Measurements from ENCODE around the gene C3orf62.

The C3orf62 gene

DNA sequence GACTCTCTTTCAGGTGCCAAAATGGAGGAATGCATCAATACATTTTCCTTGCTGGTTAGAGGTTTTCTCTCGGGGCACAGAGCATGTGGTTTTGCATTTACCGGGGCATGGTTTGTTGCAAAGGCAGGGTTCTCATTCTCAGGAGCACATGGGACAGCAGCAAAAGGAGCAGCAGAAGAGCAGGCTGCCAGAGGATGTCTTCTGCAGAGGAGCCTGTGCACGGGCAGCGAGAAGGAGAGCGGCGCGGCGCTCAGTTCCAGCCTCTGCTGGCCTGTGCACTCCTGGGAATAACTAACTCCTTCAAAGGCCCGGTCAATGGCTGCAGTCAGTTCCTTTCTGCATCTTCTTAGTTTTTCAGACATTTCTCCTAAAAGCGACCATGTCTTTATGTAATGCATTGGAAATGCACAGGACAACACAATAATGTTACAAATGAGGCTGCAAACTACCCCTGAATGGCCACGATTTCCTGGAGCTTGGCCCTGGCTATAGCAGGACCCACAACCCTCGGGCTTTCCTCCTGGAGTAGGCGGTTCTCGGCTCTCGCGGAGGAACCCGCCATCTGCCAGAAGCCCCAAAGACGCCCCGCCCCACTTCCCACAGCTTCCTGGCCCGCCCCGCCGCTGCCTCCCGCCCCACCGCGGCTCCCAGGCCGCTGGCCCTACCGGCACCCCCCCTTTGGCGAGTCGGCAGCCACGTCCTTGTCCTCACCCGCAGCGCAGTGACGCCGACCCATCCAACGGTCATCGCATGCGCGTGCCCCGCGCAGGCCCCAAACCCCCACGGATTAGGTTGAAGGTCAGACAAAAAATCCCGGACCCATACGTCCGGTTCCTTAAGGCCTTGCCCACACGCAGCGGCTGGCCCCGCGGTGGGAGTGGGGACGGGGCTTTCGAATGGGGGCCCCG, at the start of gene C3orf62:
Gene C3orf62, minus strand, starts transcription at position 758 of the 908 bp plus-strand sequence. Its CDS starts 360 bp downstream, at position 398.
- in situ Hi-C loops (cut with HindIII; ENCODE audit: low sequenced_read_pairs): no loop called here

DNA sequence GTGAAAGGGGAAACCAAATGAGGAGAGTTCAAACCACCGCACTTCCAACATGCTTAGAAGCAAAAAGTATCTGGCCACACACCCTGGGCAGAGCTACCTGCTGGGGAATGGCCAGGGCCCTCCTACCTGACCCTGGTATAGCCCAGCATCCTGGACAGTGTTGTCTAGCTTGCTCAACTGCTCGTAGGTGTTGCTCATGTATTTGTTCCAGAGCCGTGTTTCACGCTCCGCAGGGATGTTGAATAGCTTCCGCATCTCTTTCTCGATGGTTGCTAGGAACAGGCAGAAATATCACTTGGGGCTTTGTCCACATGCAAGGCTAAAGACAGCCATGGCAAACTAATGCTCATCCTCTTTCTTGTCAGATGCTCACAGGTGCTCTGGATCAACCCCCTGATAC, 47.7 kb upstream of the C3orf62 start:
- in situ Hi-C loops (cut with HindIII; ENCODE audit: low sequenced_read_pairs): loop anchor here (10.0 kb wide), 1 partner anchor 90 kb away; the partner anchor contains the start of genes RHOA and TCTA

DNA sequence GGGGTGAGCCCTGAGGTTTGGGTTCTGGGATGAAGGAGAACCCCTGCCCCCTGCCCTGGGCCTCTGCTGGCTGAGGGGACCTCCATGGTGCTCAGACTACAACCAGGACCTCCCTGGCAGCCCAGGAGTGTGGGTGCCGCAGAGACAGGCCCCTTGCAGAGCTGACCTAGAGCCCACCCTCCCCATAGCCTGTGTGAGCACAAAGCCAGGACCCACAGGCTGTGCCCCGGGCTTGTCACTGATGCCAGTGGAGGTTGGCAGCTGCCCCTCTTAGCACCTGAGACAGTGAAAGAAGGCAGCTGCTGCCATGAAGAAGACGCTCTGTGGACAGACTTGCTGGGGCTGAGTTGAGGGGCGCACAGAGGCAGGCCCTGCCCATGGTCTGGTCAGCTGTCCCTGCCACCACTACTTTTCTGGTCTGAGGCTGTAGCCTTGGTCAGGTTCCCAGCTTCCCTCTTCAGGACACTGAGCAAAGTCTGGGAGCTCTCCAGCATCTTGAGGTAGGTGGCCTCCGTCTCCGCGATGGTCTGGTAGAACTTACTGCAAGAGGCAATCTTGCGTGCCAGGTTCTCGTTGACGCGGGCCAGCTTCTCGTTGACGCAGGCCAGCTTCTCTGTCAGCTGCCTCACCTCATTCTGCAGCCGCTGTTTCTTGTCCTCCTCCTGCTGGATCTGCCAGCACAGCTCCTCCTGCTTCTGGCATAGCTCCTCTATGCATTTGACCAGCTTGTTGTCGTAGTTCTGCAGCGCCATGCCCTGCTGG, 39.8 kb upstream of the C3orf62 start:
- in situ Hi-C loops (cut with HindIII; ENCODE audit: low sequenced_read_pairs): no loop called here

DNA sequence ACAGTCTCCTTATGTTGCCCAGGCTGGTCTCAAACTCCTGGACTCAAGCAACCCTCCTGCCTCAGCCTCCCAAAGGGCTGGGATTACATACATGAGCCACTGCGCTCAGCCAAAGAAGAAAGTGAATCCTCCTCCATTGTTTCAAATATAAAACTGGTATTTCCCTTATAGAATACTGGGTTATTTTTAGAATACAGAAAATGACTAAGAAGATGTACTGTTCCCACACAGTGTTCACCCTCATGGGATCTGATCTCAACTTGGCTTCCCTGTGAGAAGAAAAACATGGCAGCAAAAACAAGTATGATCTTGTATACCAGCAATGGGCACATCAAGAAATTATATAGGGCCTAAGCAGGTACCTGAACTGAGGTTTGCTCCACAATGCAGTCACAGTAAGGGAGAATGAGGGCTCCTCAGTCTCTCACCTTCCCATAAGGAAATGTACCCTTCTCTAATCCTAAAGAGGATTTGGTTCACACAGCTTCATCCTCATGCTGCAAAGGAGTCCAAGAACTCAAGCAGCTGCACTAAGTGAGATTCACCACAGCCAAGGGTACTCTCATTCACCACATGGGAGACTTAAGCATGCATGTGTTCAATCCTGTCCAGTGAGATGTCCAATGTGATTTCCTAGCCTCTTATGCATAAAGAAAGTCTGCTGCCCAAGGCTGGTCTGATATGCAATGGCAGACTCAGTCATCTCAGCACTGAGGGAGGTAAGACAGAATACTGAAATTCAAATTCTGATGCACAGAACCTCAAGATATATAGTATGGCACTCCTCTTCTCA, 37.1 kb upstream of the C3orf62 start:
- in situ Hi-C loops (cut with HindIII; ENCODE audit: low sequenced_read_pairs): no loop called here

DNA sequence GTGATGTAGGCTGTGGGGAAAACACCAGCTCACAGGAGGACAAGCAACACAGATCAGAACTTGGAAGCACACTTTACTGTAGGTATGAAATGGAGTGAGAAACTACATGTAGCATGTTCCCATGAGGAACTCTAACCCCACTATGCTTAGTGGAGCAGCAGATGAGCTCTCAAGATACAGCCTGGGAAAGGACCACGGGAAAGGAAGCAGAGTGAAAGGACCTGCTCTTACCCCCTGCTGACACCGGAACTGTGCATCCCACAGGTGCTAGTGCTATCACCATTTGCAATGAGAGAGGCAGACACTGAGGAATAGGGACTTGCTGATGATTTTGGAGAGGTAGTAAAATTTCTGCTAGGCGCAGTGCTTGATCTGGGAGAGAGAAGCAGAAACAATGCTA, 34.3 kb upstream of the C3orf62 start:
- in situ Hi-C loops (cut with HindIII; ENCODE audit: low sequenced_read_pairs): no loop called here

DNA sequence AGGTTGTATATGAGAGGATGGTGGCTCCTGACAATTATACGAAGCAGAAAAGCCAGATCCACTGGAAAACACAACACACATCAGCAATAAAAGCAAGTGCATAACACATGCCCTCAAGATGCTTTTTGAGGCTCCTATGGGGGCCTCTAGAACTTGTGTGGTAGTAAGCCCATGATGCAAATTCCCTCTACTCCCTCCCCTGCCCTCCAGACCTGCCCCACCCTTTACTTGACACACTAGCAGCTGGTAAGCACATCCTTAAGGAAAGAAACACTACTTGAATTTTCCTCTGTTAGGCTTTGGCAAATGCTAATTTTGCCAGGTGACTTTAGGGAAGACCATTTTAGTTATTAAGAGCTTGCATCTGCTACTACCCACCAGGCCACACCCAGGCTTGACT, 33.6 kb upstream of the C3orf62 start:
- in situ Hi-C loops (cut with HindIII; ENCODE audit: low sequenced_read_pairs): no loop called here

DNA sequence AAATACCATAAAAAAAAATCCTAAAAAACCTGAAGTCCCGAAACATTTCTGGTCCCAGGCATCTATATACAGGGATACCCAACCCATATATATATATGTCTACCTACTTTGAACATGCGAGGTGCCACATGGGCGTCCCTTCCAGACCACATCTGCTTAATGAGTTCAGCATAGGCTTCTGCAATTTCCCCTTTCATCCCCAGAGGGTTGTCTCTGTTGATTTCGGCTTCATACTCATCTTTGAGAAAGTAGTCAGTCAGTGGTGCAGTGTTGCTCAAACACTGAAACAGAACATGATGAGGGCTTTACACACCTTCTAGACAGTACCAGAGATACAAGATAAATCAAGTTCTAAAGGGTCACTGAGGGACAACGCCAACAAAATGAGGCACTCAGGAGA, 28.6 kb upstream of the C3orf62 start:
- in situ Hi-C loops (cut with HindIII; ENCODE audit: low sequenced_read_pairs): no loop called here

DNA sequence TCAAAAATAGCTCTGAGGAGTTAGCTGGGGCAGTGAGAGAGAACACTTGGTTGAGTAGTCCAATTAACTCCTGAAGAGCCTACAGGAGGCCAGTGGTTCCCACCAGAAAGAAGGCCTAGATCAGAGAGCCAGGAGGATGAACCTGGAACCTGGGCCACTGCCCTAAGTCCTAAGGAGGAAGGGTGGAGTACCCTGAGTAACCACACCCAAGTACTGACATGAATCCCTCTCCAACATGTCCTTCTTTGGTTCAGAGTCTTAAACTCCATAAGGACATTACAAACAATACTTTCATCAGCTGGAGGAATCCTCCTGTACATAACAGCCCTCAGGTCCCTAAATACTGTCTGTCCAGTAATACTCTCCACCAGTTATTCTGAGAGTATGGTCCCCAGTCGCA, 25.6 kb upstream of the C3orf62 start:
- in situ Hi-C loops (cut with HindIII; ENCODE audit: low sequenced_read_pairs): no loop called here

DNA sequence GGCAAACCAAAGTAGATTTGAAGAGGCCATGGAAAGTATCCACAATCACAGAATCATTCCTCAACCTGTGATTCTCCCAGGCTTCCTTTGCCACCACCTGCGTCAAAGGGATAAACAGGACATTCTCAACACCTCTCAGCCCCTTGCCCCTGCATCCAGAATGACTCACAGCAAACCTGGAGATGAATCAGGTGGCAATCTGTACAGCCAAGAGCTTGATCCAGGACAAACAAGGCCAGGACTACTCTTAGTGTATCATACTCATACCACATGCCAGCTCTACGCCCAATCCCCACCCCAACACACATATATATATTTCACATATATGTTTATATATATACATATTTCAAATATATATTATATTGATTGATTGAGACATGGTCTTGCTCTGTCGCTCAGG, 23.6 kb upstream of the C3orf62 start:
- in situ Hi-C loops (cut with HindIII; ENCODE audit: low sequenced_read_pairs): no loop called here

DNA sequence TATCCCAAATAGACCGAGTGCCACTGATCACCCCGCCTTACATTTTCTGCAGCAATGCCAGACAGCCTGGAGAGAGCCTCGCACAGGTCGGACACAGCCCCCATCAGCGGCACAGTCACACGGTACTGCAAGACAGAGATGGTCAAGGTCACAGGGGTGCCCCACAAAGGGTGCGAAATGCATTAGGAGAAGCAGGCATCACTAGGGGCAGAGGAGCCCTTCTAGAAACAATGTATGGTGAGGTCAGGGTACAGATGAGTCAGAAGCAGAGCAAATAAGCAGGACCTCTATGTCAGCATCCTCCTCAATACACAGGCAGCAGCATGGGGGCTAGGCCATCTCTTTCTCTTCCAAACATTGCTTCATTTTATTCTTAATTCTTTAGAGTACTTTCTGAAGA, 21.5 kb upstream of the C3orf62 start:
- in situ Hi-C loops (cut with HindIII; ENCODE audit: low sequenced_read_pairs): no loop called here

DNA sequence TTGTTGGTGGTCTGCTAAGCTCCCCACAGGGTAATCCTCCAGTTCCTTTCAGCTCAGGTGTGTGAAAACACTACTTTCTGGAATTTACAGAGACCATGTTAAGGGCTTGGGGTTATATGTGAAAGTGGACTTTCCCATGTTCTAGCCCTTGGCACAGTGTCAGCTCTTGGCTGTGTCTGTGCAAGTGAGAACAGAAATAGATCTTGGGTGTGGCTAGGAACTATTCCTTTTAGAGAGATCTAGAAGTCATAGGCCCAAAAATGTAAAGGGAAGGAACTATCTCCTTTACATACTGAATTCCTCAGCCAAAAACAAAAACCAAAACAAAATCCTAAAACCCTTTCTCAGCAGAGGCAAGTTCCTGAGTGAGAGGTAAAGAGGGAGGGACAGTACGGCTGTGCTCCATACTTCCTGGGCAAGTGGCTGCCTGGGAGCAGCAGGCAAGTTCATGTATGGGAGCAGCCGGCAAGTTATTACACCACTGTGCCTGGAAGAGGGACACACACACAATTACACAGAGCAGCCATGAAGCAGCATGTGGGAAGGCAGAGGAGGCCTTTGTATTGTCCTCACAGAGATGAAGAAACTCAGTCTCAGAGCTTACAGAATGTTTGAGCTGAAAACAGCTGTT, 19.9 kb upstream of the C3orf62 start:
- in situ Hi-C loops (cut with HindIII; ENCODE audit: low sequenced_read_pairs): no loop called here

DNA sequence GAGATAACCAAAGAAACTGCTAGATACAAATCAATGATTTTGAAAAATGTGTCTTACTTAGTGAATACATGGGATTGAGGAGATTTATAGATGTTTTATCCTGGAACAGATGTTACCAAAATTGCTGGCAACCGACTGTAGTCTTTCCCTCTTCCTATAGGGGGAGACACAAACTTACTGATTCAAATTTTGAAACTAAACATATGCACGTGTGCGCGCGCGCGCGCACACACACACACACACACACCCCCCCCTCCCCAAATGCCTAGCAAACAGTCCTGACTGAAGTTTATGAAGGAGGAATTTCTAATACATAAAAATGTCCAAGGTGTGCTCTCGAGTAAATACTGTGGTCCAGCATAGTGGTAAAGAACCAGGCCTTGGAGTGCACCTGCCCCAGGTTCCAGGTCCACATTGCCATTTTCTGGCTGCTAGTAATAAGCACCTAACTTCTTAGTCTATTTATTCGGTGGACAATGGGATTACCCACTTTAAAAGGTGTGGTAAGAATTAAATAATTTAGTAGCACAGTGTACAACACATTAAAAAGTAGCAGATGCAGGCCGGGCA, 18.5 kb upstream of the C3orf62 start:
- in situ Hi-C loops (cut with HindIII; ENCODE audit: low sequenced_read_pairs): no loop called here

DNA sequence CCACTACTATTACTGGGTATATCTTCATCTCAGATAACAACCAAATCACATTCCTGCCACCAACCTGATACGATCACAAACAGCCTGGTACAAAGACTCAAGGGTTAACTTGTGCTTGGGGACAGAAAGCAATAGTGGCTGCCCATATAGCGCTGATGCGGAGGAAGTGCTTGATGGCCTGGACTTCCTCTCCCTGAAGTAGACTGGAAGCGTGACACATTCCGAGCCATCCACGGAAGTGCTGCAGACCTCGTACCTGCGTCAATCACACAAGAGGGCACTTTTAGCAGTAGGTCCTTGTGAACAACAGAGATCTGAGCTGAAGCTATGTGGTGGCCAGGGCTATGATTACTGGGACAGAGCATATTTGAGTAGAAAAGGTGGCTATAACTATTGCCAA, 17.3 kb upstream of the C3orf62 start:
- in situ Hi-C loops (cut with HindIII; ENCODE audit: low sequenced_read_pairs): no loop called here

DNA sequence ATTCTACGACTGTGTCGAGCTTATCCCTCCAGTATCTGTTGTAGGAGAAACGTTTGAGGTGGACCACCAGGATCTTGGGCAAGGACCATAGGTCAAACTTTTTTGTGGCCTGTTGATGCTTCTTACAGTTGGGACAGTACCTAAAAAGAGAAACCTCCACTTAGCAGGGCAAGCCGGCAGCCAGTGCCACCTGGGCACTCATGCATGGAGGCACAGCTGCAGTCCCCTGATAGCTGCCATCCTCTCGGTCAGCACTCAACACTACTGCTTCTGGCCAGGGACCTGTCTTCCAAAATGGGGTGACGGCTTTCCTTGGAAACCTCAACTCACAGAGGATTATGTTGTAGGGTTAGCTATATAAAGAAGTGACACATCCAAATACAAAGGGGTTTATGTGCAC, 7.0 kb upstream of the C3orf62 start:
- in situ Hi-C loops (cut with HindIII; ENCODE audit: low sequenced_read_pairs): no loop called here

DNA sequence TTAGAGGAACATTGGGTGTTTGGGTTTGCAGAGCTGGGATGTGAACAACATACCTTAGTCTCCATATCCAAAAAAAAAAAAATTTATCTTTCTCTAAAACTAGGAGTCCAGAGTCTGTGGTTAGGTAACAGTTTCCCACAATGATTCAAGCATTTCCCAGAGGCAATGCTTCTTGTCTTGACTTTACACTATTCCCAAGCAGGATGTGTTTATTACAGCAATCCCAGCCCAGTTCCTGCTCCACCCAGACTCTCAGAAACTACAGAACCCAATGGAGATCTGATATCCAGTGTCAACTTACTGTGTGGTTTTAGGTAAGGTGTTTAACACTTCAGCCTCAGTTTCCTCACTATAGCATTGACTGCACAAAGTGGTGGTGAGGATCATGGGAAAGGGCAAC, 2.3 kb upstream of the C3orf62 start:
- in situ Hi-C loops (cut with HindIII; ENCODE audit: low sequenced_read_pairs): no loop called here

DNA sequence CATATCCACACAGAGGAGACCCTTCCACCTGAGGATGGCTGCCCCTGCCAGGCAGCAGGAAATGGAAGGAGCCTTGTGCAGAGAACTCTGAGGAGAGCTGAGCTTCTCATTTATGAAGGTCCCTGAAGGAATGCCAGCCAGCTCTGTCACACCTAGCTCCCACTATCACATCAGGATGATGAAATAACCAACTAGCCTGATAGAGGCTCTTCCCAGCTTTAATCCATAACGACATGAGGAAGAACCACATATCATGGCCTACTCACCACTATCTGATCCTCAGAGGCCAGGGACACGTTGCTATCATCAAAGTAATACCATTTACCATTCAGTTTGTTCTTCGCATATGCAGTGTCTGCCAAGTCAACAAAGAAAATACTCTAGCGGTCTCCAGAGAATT, 1.5 kb upstream of the C3orf62 start:
- in situ Hi-C loops (cut with HindIII; ENCODE audit: low sequenced_read_pairs): no loop called here

DNA sequence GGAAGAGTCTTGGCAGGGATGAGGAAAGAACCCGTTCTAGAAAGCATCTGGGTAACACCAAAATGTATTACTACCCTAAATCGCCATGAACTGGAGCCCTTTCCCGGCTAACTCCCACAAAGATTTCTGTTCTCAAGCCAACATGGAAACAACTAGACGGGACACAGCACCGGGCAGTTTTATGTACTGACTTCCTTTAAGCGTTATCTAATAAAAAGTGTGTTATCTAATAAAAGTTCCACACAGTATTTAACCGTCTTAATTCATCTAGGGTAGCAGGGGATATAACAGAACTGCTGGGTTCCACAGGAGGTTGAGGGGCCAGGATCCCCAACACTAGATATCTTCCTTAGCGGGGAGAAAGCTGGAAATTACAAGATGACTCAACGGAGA, 347 bp upstream of the C3orf62 start:
- in situ Hi-C loops (cut with HindIII; ENCODE audit: low sequenced_read_pairs): no loop called here

DNA sequence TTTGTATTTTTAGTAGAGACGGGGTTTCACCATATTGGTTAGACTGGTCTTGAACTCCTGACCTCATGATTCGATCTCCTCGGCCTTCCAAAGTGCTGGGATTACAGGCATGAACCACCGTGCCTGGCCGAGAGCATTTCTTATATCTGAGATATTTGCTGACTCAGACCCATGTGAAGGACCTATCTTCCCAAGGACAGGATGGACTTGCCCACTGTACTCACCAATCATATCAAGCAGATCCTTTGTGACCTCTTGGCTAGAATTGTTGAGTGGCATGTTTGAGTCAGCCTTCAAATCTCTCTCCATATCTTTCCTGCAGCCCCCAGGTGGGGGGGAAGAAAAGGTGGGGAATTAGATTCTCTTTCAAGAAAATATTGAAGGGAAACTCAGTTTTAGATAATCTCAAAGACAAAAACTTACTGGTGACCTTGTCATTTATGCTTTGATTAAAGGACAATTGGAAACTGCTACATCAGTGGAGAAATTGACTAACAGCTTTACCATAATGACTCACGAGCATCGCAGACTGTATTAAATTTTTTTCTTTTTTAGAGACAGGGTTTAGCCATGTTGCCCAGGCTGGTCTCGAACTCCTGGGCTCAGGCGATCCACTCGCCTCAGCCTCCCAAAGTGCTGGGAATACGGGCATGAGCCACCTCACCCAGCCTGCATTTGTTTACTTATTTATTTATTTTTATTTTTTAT, 3.1 kb downstream of the C3orf62 start:
- in situ Hi-C loops (cut with HindIII; ENCODE audit: low sequenced_read_pairs): no loop called here

DNA sequence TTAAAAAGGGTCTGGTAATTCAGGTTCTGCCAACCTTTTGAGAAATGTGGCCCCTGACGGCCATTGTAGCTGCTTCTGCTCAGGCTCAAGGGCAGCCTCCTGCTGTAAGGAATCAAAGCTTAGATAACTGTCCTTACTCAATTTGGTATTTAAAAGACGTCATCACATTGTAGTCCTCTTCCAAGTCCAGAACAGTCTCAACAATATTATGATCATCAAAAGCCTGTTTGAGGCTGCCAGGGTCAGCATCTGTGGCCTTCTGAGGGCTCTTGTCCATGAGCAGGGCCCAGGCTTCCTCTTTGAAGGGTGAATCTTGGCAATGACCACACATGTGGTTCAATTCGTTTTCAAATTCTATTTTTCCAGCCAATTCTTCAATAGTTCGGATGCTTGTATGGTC, 6.0 kb downstream of the C3orf62 start:
- in situ Hi-C loops (cut with HindIII; ENCODE audit: low sequenced_read_pairs): no loop called here

DNA sequence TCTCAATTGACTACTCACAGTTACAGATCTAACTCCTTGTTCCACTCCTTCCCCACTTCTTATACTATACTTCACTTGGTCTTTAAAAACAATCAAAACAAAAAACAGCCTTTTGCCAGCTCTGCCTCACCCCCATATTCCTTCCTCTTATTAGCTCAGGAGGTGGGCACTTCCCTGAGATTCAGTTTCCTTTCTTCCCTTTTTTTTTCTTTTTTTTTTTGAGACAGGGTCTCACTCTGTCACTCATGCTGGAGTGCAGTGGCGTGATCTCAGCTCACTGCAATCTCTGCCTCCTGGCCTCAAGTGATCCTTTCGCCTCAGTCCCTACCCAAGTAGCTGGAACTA, 6.9 kb downstream of the C3orf62 start:
- in situ Hi-C loops (cut with HindIII; ENCODE audit: low sequenced_read_pairs): no loop called here
